B cell (primary cell): ENCODE data around the gene HARS2.

Experiments
- CTCF ChIP-seq: fragments of 200-600 bp; IDR thresholded peaks from one replicate; pipeline ENCODE4 v1.8.0; 2022; ENCODE audit warnings: antibody characterized with exemption, mild to moderate bottlenecking
- EZH2 ChIP-seq: IDR thresholded peaks from 2 replicates; pipeline ENCODE4 v1.6.1; 2012; ENCODE audit warnings: borderline replicate concordance, low read depth, mild to moderate bottlenecking, moderate library complexity, low read length; ENCODE audit not compliant: insufficient read depth, poor library complexity, severe bottlenecking

- no peak for TF ChIP-seq CTCF
- TF ChIP-seq EZH2: no peak
Observed at GRCh38 chr5:140671472-140672125, 19.7 kb upstream of the HARS2 start.
